Activated CD4-positive, CD25-positive, alpha-beta regulatory T cell (primary cell): ENCODE results near the gene ACVR1B.
A peak's percentile ranks its signal among the peaks of the same experiment; 100 is the strongest.
"Not testable (repeated sequence)": the region's sequence is repeated elsewhere in the genome, so short reads cannot be mapped to it uniquely, and the experiment has no call there.

Experiments used
- DNase-seq, 4 experiments: peaks; one replicate each; lab custom pipeline; 2025; lab: John Stamatoyannopoulos, UW

ACVR1B gene

GRCh38 chr12:51970904-51971646 is 19.6 kb downstream of the ACVR1B start:
- DNase-seq = peak in 1 of 4 experiments; percentile 14

- DNase-seq = no peak
These were observed 20.4 kb downstream of the ACVR1B start for GRCh38 chr12:51971679-51972421.

GRCh38 chr12:51972422-51972812 is 20.9 kb downstream of the ACVR1B start:
- DNase-seq = no peak

GRCh38 chr12:51972849-51973273 is 21.4 kb downstream of the ACVR1B start:
- DNase-seq = no peak

GRCh38 chr12:51973560-51973959 is 22.1 kb downstream of the ACVR1B start:
- DNase-seq = no peak

GRCh38 chr12:51974646-51975045 is 23.1 kb downstream of the ACVR1B start:
- no peak for DNase-seq

GRCh38 chr12:51975196-51975595 is 23.7 kb downstream of the ACVR1B start:
- no peak for DNase-seq

- DNase-seq = no peak
These were observed 25.1 kb downstream of the ACVR1B start for GRCh38 chr12:51976376-51977160.

GRCh38 chr12:51977320-51977753 is 25.8 kb downstream of the ACVR1B start:
- no peak for DNase-seq

- DNase-seq = not testable (repeated sequence)
These were observed 27.8 kb downstream of the ACVR1B start for GRCh38 chr12:51979306-51979705.

- peak; percentile 18 to 29 (median 24) for DNase-seq
These were observed 28.7 kb downstream of the ACVR1B start for GRCh38 chr12:51980051-51980808.

- DNase-seq = no peak
These were observed 29.3 kb downstream of the ACVR1B start for GRCh38 chr12:51980809-51981127.

- no peak for DNase-seq
These were observed 33.2 kb downstream of the ACVR1B start for GRCh38 chr12:51984657-51985056.

- no peak for DNase-seq
These were observed 33.8 kb downstream of the ACVR1B start for GRCh38 chr12:51985154-51985835.

- DNase-seq = no peak
These were observed 35.3 kb downstream of the ACVR1B start for GRCh38 chr12:51986834-51987233.

GRCh38 chr12:51992246-51992645 is 40.7 kb downstream of the ACVR1B start:
- DNase-seq = no peak

- DNase-seq = no peak
These were observed 43.0 kb downstream of the ACVR1B start for GRCh38 chr12:51994539-51994820.

GRCh38 chr12:51994959-51995358 is 43.5 kb downstream of the ACVR1B start:
- DNase-seq = no peak

GRCh38 chr12:51997136-51997535 is 45.6 kb downstream of the ACVR1B start:
- DNase-seq = no peak

GRCh38 chr12:52003016-52003550 is 51.6 kb downstream of the ACVR1B start:
- DNase-seq = no peak

GRCh38 chr12:52003591-52003990 is 52.1 kb downstream of the ACVR1B start:
- DNase-seq = no peak
